Activated naive CD8-positive, alpha-beta T cell treated with anti-CD3 and anti-CD28 coated beads, Interleukin-2, amount 50 U/mL, for 24 hours (primary cell): ENCODE results near the gene ICA1L.
"Not testable (repeated sequence)": the region's sequence is repeated elsewhere in the genome, so short reads cannot be mapped to it uniquely, and the experiment has no call there.

ENCODE experiments used
- ATAC-seq: fragments of 150-1000 bp; cut with Tn5 transposase; one replicate; pipeline ENCODE4 v1.10.0; 2021
- DNase-seq: peaks from one replicate; pipeline ENCODE4 v3.0.0; 2021
- H3K27ac Mint-ChIP-seq: one replicate; pipeline ENCODE4 v1.8.0; 2021; ENCODE audit warnings: mild to moderate bottlenecking, mixed read lengths
- H3K27me3 Mint-ChIP-seq: one replicate; pipeline ENCODE4 v1.8.0; 2021; ENCODE audit warnings: mixed read lengths
- H3K36me3 Mint-ChIP-seq: one replicate; pipeline ENCODE4 v1.8.0; 2021; ENCODE audit warnings: low read depth, mixed read lengths
- H3K4me1 Mint-ChIP-seq: one replicate; pipeline ENCODE4 v1.8.0; 2021; ENCODE audit warnings: mixed read lengths
- H3K4me3 Mint-ChIP-seq: one replicate; pipeline ENCODE4 v1.8.0; 2021; ENCODE audit warnings: mild to moderate bottlenecking, moderate library complexity, mixed read lengths
- H3K9me3 Mint-ChIP-seq: one replicate; pipeline ENCODE4 v1.8.0; 2021; ENCODE audit warnings: mixed read lengths

ICA1L gene

GRCh38 chr2:202871300-202872141 lies at the start of gene ICA1L:
Gene ICA1L, minus strand, starts transcription at chr2:202871766. Its CDS starts 42,757 bp downstream, at chr2:202829009.
- DNase-seq: peak; percentile 66
- no peaks in the 10 kb centered on the region for H3K27me3 Mint-ChIP-seq
- H3K27ac Mint-ChIP-seq: peak within 1 kb of the TSS; percentile 85
- ATAC-seq: peak; percentile 84
- H3K4me3 Mint-ChIP-seq: peak within 1 kb of the TSS; percentile 88
- H3K9me3 Mint-ChIP-seq: no peaks in the 10 kb centered on the region
- H3K4me1 Mint-ChIP-seq: peaks cover 11% of the 10 kb centered on the region
- no peaks in the 10 kb centered on the region for H3K36me3 Mint-ChIP-seq

- Mint-ChIP-seq H3K27me3 (no peaks in the 10 kb centered on the region), H3K36me3 (peaks cover 3% of the 10 kb centered on the region), H3K4me1 (no peaks in the 10 kb centered on the region), H3K27ac (no peak overlapping the region), H3K4me3 (no peak overlapping the region), H3K9me3 (no peaks in the 10 kb centered on the region)
- DNase-seq (no peak), ATAC-seq (no peak)
Observed at GRCh38 chr2:202918860-202919259, 47.3 kb upstream of the ICA1L start.

DNA sequence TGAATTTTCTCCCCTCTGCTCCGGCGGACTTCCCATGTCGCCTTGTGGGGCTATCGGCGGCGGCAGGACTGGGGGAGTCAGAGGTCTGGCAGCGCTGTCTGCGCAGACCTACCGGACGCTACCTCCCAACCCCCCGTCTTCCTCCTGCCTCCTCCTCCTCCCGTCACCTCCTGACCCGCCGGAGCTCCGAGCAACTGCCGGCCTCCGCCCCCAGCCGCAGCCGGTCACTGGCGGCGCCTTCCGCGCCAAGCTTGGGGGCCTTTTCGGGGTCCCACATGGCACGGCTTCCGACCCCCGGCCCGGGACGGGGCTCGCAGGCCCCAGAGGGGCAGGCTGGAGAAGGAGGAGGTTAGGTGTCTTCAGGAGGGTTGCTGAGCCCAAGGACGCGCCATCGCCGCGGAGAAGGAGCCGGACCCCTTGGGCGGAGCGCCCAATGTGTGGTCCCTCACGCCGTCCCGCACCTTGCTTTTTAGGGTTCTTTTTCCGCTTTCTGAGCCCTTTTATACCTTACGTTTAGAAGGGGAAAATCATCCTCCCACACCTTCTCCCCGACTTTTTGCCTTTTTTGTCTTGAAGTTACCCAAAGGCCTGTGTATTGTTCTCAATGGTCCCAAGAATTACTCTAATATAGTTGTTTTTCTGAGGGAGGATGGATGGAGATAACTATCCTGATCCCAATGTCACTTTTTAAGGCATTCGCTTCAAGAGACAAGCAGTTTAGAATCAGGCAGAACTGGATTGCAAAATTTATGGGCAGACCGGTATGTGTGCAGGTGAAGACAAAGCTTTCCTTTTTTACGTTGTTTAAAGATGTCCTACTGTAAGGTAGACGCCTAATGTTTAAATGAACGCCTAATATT lies 41.0 kb upstream of the ICA1L start:
- peaks cover 41% of the 10 kb centered on the region for H3K4me1 Mint-ChIP-seq
- H3K27ac Mint-ChIP-seq: peak overlapping the region; percentile 97
- H3K4me3 Mint-ChIP-seq: peak overlapping the region; percentile 99
- DNase-seq (peak; percentile 10), ATAC-seq (peak; percentile 57)
- peaks cover 10% of the 10 kb centered on the region for H3K36me3 Mint-ChIP-seq
- H3K27me3 Mint-ChIP-seq, H3K9me3 Mint-ChIP-seq: not testable (repeated sequence)

DNA sequence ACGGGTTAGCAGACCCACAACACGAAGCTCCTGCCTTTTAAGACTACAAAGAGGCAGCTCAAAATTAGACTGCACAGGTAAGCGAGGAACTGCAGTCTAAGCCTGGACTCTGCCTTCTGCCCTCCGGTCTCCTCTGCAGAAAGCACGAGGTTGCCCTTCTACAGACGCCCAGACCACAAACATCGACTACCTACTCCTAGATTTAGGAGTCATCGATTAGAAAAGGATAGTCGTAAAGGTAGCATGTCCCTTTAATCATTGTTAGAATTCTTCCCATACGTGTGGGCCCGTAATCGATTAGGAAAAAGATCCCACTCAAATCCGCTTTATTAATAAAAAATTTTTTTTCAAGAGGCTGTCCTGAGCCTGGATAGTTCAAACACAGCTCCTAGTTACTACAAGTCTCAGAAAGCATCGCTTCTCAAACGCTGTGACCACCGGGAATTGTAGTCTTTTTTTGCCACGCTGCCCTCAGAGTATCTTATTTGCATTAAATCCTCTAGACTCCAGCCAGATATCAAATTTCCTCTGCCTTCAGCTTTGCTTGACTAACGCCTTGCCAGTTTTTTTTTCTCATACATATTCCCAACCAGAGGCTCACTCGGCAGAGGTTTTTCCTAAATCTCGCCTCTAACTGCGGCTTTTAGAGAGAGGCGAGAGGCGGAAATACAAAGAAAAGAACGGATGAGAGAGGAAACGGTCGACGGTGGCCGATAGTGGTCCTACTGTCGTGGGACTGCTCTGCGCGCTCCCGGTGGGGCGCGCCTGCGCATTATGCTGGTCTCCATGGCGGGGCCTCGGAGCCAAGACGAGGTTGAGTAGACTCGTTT lies 40.2 kb upstream of the ICA1L start, which contains the start of the genes CARF and WDR12:
CARF (plus strand) TSS at position 764 of the 830 bp plus-strand sequence. CDS start 29,628 bp downstream, outside the sequence.
WDR12 (minus strand) TSS at position 162 of the 830 bp plus-strand sequence. CDS start 197 bp downstream, outside the sequence.
- DNase-seq (peak; percentile 91), ATAC-seq (peak; percentile 86)
- Mint-ChIP-seq H3K27me3 (no peaks in the 10 kb centered on the region), H3K27ac (peak within 1 kb of the TSS; percentile 97), H3K36me3 (peaks cover 18% of the 10 kb centered on the region), H3K4me3 (peak within 1 kb of the TSS; percentile 99), H3K4me1 (peaks cover 41% of the 10 kb centered on the region), H3K9me3 (no peaks in the 10 kb centered on the region)

DNA sequence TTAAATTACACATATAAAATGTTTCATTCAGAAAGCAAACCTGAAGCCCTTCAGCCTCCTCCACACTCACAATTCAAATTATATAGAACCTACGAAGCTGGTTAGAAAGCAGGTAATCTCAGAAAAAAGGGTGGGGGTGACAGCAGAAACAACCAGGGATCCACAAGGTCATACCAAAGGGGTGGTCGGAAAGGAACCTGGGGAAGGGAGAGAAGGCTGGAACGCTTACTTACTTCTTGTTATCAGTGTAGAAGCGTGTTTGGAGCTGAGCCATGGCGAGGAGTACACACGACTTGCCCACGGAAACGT lies 39.6 kb upstream of the ICA1L start:
- ATAC-seq (peak; percentile 22), DNase-seq (no peak)
- no peaks in the 10 kb centered on the region for H3K27me3 Mint-ChIP-seq
- peaks cover 22% of the 10 kb centered on the region for H3K36me3 Mint-ChIP-seq
- H3K9me3 Mint-ChIP-seq: no peaks in the 10 kb centered on the region
- H3K4me3 Mint-ChIP-seq: peak overlapping the region; percentile 99
- peaks cover 41% of the 10 kb centered on the region for H3K4me1 Mint-ChIP-seq
- H3K27ac Mint-ChIP-seq: peak overlapping the region; percentile 97

DNA sequence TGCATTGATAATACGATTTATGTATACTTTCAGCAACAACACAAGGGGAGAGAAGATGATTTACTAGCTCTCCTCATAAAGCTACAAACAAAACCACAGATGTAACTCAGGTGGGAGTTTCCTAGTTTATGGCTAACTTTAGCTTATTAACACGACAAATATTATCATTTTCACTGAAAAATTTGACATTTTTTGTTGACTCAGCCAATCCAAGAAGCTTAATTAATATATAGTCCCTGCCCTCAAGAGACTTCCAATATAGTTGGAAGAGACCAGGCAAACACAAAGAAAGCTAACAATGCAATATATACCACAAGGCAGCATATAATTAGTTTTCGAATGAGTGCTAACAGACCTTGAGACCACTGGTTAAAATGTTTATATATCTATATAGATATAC lies 39.1 kb upstream of the ICA1L start:
- Mint-ChIP-seq H3K4me3 (peak overlapping the region; percentile 99), H3K36me3 (peaks cover 26% of the 10 kb centered on the region), H3K27ac (peak overlapping the region; percentile 97), H3K9me3 (no peaks in the 10 kb centered on the region), H3K27me3 (no peaks in the 10 kb centered on the region), H3K4me1 (peaks cover 41% of the 10 kb centered on the region)
- ATAC-seq: no peak
- no peak for DNase-seq

- DNase-seq, H3K27me3 Mint-ChIP-seq, ATAC-seq, H3K9me3 Mint-ChIP-seq: not testable (repeated sequence)
- Mint-ChIP-seq H3K4me3 (peak overlapping the region; percentile 99), H3K36me3 (peaks cover 30% of the 10 kb centered on the region), H3K4me1 (peaks cover 41% of the 10 kb centered on the region), H3K27ac (peak overlapping the region; percentile 97)
Observed at GRCh38 chr2:202910250-202910649, 38.7 kb upstream of the ICA1L start.

- Mint-ChIP-seq H3K9me3 (no peaks in the 10 kb centered on the region), H3K4me1 (peaks cover 42% of the 10 kb centered on the region), H3K27ac (peak overlapping the region; percentile 35), H3K36me3 (peaks cover 34% of the 10 kb centered on the region), H3K4me3 (peak overlapping the region; percentile 99), H3K27me3 (no peaks in the 10 kb centered on the region)
- ATAC-seq (no peak), DNase-seq (no peak)
Observed at GRCh38 chr2:202909394-202910192, 38.0 kb upstream of the ICA1L start.

DNA sequence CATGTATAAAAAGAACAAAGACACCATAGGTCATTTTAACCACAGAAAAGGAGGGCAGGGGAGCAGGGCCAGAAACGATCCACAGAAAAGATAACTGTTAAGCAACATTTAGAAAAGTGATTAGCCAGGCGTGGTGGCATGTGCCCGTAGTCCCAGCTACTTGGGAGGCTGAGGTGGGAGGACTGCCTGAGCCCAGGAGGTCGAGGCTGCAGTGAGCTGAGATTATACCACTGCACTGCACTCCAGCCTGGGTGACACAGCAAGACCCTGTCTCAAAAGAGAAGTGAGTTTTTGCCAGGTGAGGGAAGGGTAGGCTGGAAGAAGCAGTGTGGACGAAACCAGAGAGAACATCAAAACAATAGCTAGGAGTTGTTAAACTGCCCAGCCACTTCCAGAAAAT lies 36.6 kb upstream of the ICA1L start:
- Mint-ChIP-seq H3K4me1 (peaks cover 42% of the 10 kb centered on the region), H3K27me3 (no peaks in the 10 kb centered on the region), H3K9me3 (no peaks in the 10 kb centered on the region), H3K27ac (no peak overlapping the region), H3K36me3 (peaks cover 43% of the 10 kb centered on the region), H3K4me3 (no peak overlapping the region)
- ATAC-seq (no peak), DNase-seq (no peak)

GRCh38 chr2:202905507-202905906 lies 33.9 kb upstream of the ICA1L start:
- H3K36me3 Mint-ChIP-seq: peaks cover 48% of the 10 kb centered on the region
- H3K4me3 Mint-ChIP-seq, ATAC-seq: not testable (repeated sequence)

DNA sequence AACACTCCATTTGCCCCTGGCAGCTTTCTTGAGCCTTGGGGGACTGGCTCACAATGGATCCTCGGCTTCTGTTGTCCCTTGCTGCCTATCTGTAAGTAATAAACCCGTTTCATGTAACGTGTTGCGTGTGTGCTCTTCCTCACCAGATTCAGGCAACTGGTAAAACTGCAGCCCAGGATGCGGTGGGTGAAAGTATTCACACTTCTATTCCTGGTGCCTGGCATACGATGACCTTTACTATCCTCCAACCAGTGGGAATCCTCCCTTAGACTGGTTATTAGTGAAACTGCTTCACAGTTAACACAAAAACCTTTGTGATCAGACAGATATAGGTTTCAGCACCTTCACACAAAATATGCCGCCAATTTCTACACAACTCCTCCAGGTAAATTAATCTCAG lies 13.6 kb upstream of the ICA1L start:
- H3K4me1 Mint-ChIP-seq: no peaks in the 10 kb centered on the region
- no peak overlapping the region for H3K27ac Mint-ChIP-seq
- no peak for DNase-seq
- H3K4me3 Mint-ChIP-seq: no peak overlapping the region
- no peaks in the 10 kb centered on the region for H3K27me3 Mint-ChIP-seq
- H3K9me3 Mint-ChIP-seq: no peaks in the 10 kb centered on the region
- H3K36me3 Mint-ChIP-seq: peaks cover 40% of the 10 kb centered on the region
- ATAC-seq: no peak

More at GRCh38 chr2:202905507-202905906, 33.9 kb upstream of the ICA1L start:
- peaks cover 28% of the 10 kb centered on the region for H3K4me1 Mint-ChIP-seq
- not testable (repeated sequence) for DNase-seq, H3K27ac Mint-ChIP-seq, H3K9me3 Mint-ChIP-seq, H3K27me3 Mint-ChIP-seq

DNA sequence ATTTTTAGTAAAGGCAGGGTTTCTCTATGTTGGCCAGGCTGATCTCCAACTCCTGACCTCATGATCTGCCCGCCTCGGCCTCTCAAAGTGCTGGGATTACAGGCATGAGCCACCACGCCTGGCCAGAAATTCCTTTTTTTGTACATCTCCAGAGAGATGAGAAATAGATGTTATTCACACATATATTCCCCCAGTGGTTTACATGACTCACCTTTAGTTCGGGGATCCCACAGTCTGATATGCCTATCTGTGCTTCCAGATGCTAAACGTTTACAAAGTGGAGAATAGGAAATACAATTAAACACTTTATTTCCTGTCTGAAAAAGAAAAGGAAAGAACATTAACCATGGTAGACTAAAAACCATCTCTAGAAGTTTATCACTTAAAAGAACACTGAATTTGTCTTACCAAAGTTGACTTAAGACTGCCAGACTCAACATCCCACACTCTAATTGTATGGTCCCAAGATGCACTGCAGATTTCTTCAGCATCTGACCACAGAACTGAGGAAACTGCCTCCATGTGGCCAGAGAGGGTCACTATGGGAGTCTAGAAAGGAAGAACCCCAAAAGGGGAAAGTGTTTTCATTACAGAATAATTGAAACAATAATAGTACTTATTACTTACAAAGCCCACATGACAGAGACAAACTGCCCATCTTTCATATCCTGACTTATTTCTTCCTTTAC lies 12.6 kb upstream of the ICA1L start:
- H3K27ac Mint-ChIP-seq: no peak overlapping the region
- ATAC-seq (no peak), DNase-seq (no peak)
- H3K4me1 Mint-ChIP-seq: no peaks in the 10 kb centered on the region
- H3K4me3 Mint-ChIP-seq: no peak overlapping the region
- peaks cover 31% of the 10 kb centered on the region for H3K36me3 Mint-ChIP-seq
- H3K9me3 Mint-ChIP-seq: no peaks in the 10 kb centered on the region
- H3K27me3 Mint-ChIP-seq: no peaks in the 10 kb centered on the region

GRCh38 chr2:202881570-202881969 lies 10.0 kb upstream of the ICA1L start:
- no peaks in the 10 kb centered on the region for H3K4me1 Mint-ChIP-seq
- H3K4me3 Mint-ChIP-seq: no peak overlapping the region
- no peak for DNase-seq
- peaks cover 24% of the 10 kb centered on the region for H3K36me3 Mint-ChIP-seq
- ATAC-seq: no peak
- no peak overlapping the region for H3K27ac Mint-ChIP-seq
- H3K27me3 Mint-ChIP-seq: no peaks in the 10 kb centered on the region
- no peaks in the 10 kb centered on the region for H3K9me3 Mint-ChIP-seq
